Activated CD8-positive, alpha-beta T cell treated with anti-CD3 and anti-CD28 coated beads, Interleukin-2, amount 10 ng/mL, durations not matched to agents 7 days and 5 days (primary cell): ENCODE measurements around the gene DECR2. TPM values are rescaled to one million over a fixed set of nuclear protein-coding genes. Genes with fewer than 3 reads are reported as not detected.

Experiments
- ATAC-seq: fragments of 150-1000 bp; cut with Tn5 transposase; one replicate; pipeline ENCODE4 v1.10.0; 2021; ENCODE audit warnings: moderate library complexity
- CTCF ChIA-PET: fragments of 350-600 bp; sonication (Branson Sonifier 250); formaldehyde crosslinking; loops from one replicate; lab custom pipeline; 2021; ENCODE audit warnings: antibody characterized with exemption; lab: Charles Lee
- POLR2A ChIA-PET: fragments of 350-600 bp; sonication (Branson Sonifier 250); formaldehyde crosslinking; loops from one replicate; lab custom pipeline; 2021; ENCODE audit warnings: antibody characterized with exemption; lab: Charles Lee
- DNase-seq: peaks from one replicate; pipeline ENCODE4 v3.0.0-alpha.2; 2020
- H3K27ac Mint-ChIP-seq: one replicate; pipeline ENCODE4 v1.8.0; 2021; ENCODE audit warnings: mild to moderate bottlenecking, mixed read lengths
- H3K27me3 Mint-ChIP-seq: one replicate; pipeline ENCODE4 v1.8.0; 2021; ENCODE audit warnings: low read depth, mixed read lengths
- H3K36me3 Mint-ChIP-seq: one replicate; pipeline ENCODE4 v1.8.0; 2021; ENCODE audit warnings: low read depth, mixed read lengths
- H3K4me1 Mint-ChIP-seq: one replicate; pipeline ENCODE4 v1.8.0; 2021; ENCODE audit warnings: low read depth, mixed read lengths
- H3K4me3 Mint-ChIP-seq: one replicate; pipeline ENCODE4 v1.8.0; 2021; ENCODE audit warnings: mild to moderate bottlenecking, mixed read lengths
- H3K9me3 Mint-ChIP-seq: one replicate; pipeline ENCODE4 v1.8.0; 2022; ENCODE audit warnings: mixed read lengths; ENCODE audit not compliant: insufficient read depth
- total RNA-seq, 2 experiments: library from RNA; stranded (reverse); gene quantifications; one replicate each; pipeline ENCODE4 v1.2.3, GENCODE V29; 2021

Gene DECR2
- total RNA-seq, 2 experiments from 2014 or later, result 4.7 to 6.3 TPM

DNA sequence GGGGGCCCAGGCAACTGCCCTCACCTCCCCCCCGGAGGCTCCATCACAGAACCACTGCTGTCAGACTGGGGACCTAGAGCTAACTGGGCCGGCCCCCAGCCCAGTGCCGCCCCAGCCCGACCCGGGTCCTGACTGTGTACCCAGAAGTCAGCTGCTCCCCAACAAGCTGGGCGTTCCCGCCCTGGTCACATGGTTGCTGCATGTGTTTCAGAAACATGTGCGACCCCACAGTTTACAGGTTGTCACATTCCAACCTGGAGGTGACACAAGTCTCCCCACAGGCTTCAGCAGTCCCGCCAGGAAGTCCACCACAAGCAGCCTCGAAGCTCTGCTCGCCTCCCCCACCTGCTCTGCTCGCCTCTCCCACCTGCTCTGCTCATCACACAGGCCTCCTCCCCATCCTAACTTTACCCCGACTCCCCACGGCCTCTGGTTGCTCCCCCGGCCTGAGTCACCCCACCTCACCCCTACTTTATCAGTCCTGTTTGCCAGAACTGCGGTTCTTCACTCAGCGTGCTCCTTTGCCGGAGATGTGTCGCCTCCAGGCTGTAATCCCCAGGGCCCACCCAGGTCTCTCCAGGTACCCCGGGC, 32.3 kb upstream of the DECR2 start:
- Mint-ChIP-seq H3K4me1 (peaks cover 23% of the 10 kb centered on the region), H3K36me3 (peaks cover 28% of the 10 kb centered on the region), H3K27me3 (no peaks in the 10 kb centered on the region), H3K27ac (peak overlapping the region; percentile 78), H3K4me3 (peak overlapping the region; percentile 69), H3K9me3 (no peaks in the 10 kb centered on the region)
- DNase-seq (no peak), ATAC-seq (no peak)
- CTCF ChIA-PET, result interaction anchor here (1.0 kb wide), 1 partner anchor 19 kb away, joined by 3 read pairs; no protein-coding TSS in a partner anchor
- POLR2A ChIA-PET, result no interaction called here

DNA sequence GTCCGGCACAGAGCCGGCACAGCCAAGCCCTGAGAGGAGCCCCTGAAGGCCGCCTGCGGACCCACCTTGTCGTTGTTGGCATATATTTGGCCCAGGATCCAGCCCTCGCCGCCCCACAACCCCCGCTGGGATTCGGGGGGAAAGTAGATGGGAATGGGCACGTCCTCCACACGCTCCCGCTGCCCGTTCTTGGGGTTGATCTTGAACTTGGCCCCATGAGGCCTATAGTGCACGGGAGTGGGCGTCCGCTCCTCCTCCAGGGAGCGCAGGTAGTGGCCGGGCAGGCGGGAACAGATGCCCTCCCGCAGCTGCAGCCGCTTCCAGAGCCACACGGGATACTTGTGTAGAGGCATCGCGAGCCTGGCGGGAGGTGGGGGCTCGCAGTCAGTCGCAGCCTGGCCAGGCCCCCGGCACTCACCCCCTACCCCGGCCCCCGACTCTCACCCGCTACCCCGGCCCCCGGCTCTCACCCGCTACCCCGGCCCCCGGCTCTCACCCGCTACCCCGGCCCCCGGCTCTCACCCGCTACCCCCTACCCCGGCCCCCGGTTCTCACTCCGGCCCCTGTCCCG, 31.7 kb upstream of the DECR2 start:
- Mint-ChIP-seq H3K36me3 (peaks cover 28% of the 10 kb centered on the region), H3K4me3 (peak overlapping the region; percentile 69), H3K9me3 (no peaks in the 10 kb centered on the region), H3K27me3 (no peaks in the 10 kb centered on the region), H3K27ac (peak overlapping the region; percentile 78), H3K4me1 (peaks cover 23% of the 10 kb centered on the region)
- ATAC-seq, result no peak
- POLR2A ChIA-PET, result interaction anchor here (0.7 to 2.1 kb wide), 4 partner anchors 9 to 141 kb away, joined by 3 to 18 read pairs (median 3); partner anchors contain the start of gene LUC7L
- DNase-seq, result no peak
- CTCF ChIA-PET, result interaction anchor here (0.7 to 2.7 kb wide), 7 partner anchors 8 to 359 kb away, joined by 3 to 18 read pairs (median 4); partner anchors contain the start of gene DECR2

DNA sequence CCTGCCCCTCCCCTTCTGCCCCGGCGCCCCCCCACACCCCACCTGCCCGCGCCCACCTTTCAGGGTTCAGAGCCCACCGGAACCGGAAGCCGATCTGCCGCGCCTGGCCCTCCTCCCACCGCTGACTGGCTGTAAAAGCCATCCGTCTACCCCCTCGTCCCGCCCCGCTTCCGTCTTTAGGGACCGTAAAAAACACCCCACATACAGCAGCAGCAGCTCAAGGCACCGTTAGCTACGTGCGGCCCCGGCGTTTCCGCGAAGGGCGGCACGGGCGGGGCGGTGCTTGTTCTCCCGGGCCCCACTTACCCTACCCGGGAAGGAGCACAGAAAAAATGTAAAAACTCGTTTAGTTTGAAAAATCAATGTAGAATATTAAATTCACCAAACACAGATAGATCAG, 31.2 kb upstream of the DECR2 start, which contains the start of gene MRPL28:
Gene MRPL28, minus strand, starts transcription at position 96 of the 400 bp plus-strand sequence. CDS start 320 bp downstream, outside the sequence.
- Mint-ChIP-seq H3K4me1 (peaks cover 23% of the 10 kb centered on the region), H3K27ac (peak within 1 kb of the TSS; percentile 98), H3K4me3 (peak within 1 kb of the TSS; percentile 88), H3K9me3 (no peaks in the 10 kb centered on the region), H3K36me3 (peaks cover 28% of the 10 kb centered on the region), H3K27me3 (no peaks in the 10 kb centered on the region)
- ATAC-seq (peak; percentile 99), DNase-seq (peak; percentile 96)
- ChIA-PET CTCF (interaction anchor here (0.7 to 2.7 kb wide), 7 partner anchors 8 to 359 kb away, joined by 3 to 18 read pairs (median 4); partner anchors contain the start of gene DECR2), POLR2A (interaction anchor here (0.7 to 2.1 kb wide), 5 partner anchors 9 to 141 kb away, joined by 3 to 18 read pairs (median 3); partner anchors contain the start of gene LUC7L)

DNA sequence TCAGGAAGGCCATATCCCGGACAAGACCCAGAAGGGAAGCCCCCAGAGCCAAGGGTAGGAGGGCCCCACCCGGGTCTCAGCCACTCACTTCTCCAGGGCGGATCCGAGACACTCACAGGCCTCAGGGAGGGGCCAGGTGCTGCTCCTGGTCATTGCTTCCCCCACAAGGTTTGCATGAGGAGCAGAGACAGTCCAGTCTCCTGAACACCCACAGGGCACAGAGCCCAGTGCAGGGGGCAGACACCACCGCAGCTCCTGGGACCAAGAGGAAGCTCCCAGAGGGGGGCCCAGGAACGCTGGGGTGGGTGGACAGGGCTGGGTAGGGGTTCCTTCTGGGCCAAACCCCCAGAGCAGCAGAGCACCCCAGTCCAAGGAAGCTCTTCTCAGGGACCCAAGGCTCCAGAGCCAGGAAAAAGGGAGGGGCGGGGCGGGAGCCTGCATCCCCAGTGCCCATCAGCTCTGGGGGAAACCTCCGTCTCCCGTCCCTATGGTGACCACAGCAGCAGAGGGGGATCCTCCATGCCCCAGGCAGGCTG, 30.6 kb upstream of the DECR2 start:
- Mint-ChIP-seq H3K4me3 (peak overlapping the region; percentile 88), H3K27ac (peak overlapping the region; percentile 98), H3K9me3 (no peaks in the 10 kb centered on the region), H3K4me1 (peaks cover 23% of the 10 kb centered on the region), H3K27me3 (no peaks in the 10 kb centered on the region), H3K36me3 (peaks cover 28% of the 10 kb centered on the region)
- DNase-seq (peak; percentile 34), ATAC-seq (no peak)
- ChIA-PET CTCF (interaction anchor here (1.0 to 2.7 kb wide), 6 partner anchors 9 to 274 kb away, joined by 3 to 18 read pairs (median 4); partner anchors contain the start of gene DECR2), POLR2A (interaction anchor here (0.6 to 2.1 kb wide), 5 partner anchors 8 to 157 kb away, joined by 3 to 18 read pairs (median 3); partner anchors contain the start of genes CAPN15 and LUC7L)

DNA sequence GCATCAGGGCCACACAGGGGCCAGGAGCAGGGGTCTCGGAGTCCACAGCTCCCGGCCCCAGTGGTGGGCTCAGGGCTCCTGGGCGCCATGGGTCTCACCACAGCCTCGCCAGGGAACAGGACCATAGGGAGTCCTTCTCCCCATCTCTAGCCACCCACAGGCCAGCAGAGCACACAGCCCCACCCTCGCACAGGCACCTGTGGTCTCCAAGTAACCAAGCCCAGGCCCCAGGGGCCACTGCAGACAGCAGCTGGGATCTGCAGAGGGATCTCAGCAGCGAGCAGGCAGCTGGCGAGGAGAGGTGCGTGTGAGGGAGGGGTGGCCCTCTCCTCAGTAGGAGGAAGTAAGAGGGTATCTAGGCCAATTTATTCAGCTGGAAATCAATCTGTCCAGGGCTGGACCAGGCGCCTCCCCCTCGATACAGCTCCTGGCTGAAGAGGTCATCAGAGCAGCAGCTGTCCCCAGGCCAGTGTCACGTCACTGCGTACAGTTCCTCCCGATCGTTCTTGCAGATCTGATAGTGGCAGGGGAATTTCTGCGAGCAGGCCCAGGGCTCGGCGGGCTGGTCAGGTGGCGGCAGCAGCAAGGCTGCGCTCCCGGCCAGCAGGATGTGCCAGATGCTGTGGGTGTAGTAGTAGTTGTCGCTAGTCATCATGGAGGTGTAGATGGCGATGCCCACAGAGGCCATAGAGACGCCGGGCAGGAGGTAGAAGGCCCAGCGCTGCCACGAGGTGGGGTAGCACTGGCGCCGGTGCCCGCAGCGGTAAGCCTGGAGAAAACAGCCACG, 30.0 kb upstream of the DECR2 start:
- DNase-seq, result no peak
- no peaks in the 10 kb centered on the region for H3K9me3 Mint-ChIP-seq
- peaks cover 27% of the 10 kb centered on the region for H3K36me3 Mint-ChIP-seq
- CTCF ChIA-PET, result interaction anchor here (1.3 to 2.7 kb wide), 4 partner anchors 9 to 265 kb away, joined by 4 to 18 read pairs (median 5); partner anchors contain the start of gene DECR2
- POLR2A ChIA-PET, result interaction anchor here (2.1 kb wide), 1 partner anchor 8 kb away, joined by 18 read pairs; no protein-coding TSS in a partner anchor
- H3K27me3 Mint-ChIP-seq, result no peaks in the 10 kb centered on the region
- no peak overlapping the region for H3K4me3 Mint-ChIP-seq
- peak overlapping the region; percentile 77 for H3K27ac Mint-ChIP-seq
- H3K4me1 Mint-ChIP-seq, result peaks cover 23% of the 10 kb centered on the region
- no peak for ATAC-seq

DNA sequence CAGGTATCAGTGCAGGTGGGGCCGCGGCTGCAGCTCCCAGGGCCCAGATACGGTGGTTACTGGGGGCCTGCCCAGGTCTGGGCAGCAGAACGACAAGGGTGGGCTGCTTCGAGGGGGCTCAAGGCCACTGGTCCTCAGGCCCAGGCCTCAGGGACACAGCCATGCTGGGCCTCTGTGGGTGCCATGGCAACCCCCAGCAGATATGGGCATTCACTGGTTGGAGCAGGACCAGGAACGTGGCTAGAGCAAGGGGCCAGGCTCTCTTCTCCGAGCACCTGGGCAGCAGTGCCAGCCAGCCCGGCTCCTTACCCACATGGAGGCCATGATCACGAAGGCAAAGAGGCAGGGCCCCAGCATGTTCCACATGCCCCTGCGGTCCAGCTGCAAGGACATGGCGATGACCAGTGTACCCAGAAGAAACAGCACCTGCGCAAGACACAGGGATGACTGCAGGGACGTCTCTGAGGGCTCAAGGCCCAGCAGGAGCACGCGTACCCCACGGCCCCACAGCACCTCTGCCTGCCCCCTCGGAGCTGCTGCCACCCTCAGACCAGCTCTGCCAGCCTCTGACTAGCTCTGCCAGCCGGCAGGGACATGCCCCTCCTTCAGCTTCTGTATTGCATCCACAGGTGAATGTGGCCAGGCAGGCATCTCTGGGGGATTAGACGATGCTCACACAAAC, 29.2 kb upstream of the DECR2 start:
- ChIA-PET POLR2A (interaction anchor here (2.1 kb wide), 1 partner anchor 7 kb away, joined by 18 read pairs; no protein-coding TSS in a partner anchor), CTCF (interaction anchor here (2.7 kb wide), 1 partner anchor 10 kb away, joined by 18 read pairs; no protein-coding TSS in a partner anchor)
- H3K4me3 Mint-ChIP-seq, result no peak overlapping the region
- no peak for DNase-seq
- no peak overlapping the region for H3K27ac Mint-ChIP-seq
- H3K4me1 Mint-ChIP-seq, result peaks cover 23% of the 10 kb centered on the region
- H3K27me3 Mint-ChIP-seq, result no peaks in the 10 kb centered on the region
- no peaks in the 10 kb centered on the region for H3K9me3 Mint-ChIP-seq
- ATAC-seq, result no peak
- H3K36me3 Mint-ChIP-seq, result peaks cover 22% of the 10 kb centered on the region

DNA sequence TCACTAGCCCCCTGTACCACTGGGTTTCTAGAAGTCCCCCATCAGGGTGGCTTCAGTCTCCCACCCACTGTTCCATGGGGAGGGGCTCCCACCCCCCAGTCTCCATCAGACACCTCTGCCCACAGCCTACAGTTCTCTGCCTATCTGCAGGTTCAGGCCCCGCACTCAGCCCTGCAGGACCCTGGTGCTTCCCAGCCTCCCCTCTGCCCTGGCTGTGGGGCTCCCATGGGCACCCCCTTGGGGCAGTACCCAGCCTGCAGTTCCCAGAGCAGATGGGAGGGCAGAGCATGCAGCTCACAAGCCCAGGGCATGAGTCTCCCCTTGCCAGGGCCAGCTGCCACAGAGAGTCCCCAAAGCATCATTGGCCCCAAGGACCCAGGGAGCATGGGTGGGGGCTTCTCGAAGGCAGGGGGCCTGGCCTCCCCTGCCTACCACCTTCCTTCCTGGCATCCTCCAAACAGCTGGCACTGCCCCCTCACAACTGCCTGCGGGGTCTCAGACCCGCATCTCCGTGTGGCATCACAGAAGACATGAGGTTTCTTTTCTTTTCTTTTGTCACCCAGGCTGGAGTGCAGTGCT, 28.6 kb upstream of the DECR2 start:
- DNase-seq, result no peak
- ChIA-PET POLR2A (no interaction called here), CTCF (no interaction called here)
- Mint-ChIP-seq H3K36me3 (peaks cover 22% of the 10 kb centered on the region), H3K4me1 (peaks cover 23% of the 10 kb centered on the region), H3K27ac (no peak overlapping the region), H3K9me3 (no peaks in the 10 kb centered on the region), H3K4me3 (no peak overlapping the region), H3K27me3 (no peaks in the 10 kb centered on the region)
- no peak for ATAC-seq

DNA sequence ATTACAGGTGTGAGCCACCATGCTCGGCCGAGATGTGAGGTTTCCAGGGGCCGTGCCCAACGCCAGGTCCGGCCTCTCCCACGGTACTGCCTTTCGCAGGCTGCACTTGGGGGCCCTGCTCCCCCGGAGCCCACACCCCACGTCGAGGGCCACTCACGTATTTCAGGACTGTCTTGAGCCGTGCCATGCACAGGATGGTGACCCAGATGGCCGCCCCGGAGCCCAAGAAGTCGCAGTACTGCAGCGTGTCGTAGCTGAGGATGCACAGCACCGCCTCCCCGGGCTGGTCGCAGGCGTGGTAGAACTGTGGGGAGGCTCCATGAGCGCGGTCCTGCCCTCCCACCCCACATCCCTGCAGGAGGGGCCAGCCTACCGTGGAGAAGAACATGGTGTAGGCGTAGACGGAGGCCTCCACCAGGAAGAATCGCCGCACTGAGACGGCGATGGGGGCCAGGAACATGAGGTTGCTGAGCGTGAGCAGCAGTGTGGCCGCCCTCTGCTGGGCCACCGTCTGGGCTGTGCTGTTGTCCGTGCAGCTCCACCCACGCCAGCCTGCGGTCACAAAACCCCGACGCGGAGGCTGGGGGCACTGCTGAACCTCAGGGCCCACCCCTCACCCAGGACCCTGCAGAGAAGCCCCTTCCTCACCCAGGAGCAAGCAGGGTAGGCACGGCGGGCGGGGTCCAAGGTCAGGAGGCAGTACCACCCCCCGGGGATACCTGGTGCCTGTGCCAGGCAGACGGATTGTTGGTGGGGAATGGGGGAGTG, 27.7 kb upstream of the DECR2 start:
- POLR2A ChIA-PET, result no interaction called here
- ATAC-seq, result no peak
- H3K27me3 Mint-ChIP-seq, result no peaks in the 10 kb centered on the region
- no peak for DNase-seq
- no peak overlapping the region for H3K4me3 Mint-ChIP-seq
- H3K27ac Mint-ChIP-seq, result no peak overlapping the region
- CTCF ChIA-PET, result no interaction called here
- H3K9me3 Mint-ChIP-seq, result no peaks in the 10 kb centered on the region
- peaks cover 22% of the 10 kb centered on the region for H3K4me1 Mint-ChIP-seq
- H3K36me3 Mint-ChIP-seq, result peaks cover 15% of the 10 kb centered on the region

DNA sequence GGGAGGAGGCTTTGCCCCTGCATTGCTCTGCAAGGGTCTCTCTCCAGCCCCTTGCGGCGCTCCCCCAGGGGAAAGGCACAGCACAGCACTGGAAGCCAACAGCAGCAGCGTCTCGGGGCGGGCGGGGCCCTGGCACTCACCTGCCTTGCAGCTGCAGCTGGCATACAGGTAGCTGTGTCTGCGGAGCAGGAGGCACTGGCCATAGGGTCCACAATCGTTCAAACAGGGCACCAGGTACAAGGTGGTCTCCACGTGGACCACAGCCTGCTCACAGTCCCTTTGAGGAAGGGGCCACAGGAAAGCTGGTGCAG, 27.1 kb upstream of the DECR2 start:
- ChIA-PET CTCF (no interaction called here), POLR2A (no interaction called here)
- peaks cover 9% of the 10 kb centered on the region for H3K36me3 Mint-ChIP-seq
- H3K27ac Mint-ChIP-seq, result no peak overlapping the region
- no peaks in the 10 kb centered on the region for H3K9me3 Mint-ChIP-seq
- no peak for ATAC-seq
- no peaks in the 10 kb centered on the region for H3K27me3 Mint-ChIP-seq
- peaks cover 20% of the 10 kb centered on the region for H3K4me1 Mint-ChIP-seq
- H3K4me3 Mint-ChIP-seq, result no peak overlapping the region
- DNase-seq, result no peak

DNA sequence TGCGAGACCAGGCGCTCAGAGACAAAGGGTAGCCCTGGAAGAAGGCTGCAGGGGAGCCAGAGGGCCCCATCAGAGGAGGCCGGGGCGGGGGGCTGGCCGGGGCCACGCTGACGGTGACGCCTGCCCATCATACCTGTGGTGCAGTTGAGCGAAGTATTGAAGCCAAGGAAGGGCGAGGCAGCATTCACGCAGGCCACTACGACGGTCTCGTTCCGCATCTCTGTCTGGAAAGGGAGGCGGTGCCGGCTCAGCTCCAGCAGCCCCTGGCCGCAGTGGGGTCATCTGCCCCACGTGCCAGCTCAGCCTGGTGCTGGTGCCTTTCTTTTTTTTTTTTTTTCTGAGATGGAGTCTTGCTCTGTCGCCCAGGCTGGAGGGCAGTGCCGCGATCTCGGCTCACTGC, 26.5 kb upstream of the DECR2 start:
- POLR2A ChIA-PET, result no interaction called here
- CTCF ChIA-PET, result no interaction called here
- H3K4me3 Mint-ChIP-seq, result no peak overlapping the region
- H3K27me3 Mint-ChIP-seq, result no peaks in the 10 kb centered on the region
- H3K36me3 Mint-ChIP-seq, result peaks cover 10% of the 10 kb centered on the region
- no peak overlapping the region for H3K27ac Mint-ChIP-seq
- ATAC-seq, result no peak
- no peaks in the 10 kb centered on the region for H3K9me3 Mint-ChIP-seq
- no peak for DNase-seq
- peaks cover 22% of the 10 kb centered on the region for H3K4me1 Mint-ChIP-seq
